IPS-18c (cell line): Measurements from ENCODE around the gene CERS6.

Experiments used
- H3K4me3 ChIP-seq: 2 replicates; pipeline ENCODE4 v1.7.0; 2013; ENCODE audit warnings: low read depth, mild to moderate bottlenecking, low read length, moderate library complexity; ENCODE audit not compliant: insufficient read depth
- H3K9me3 ChIP-seq: one replicate; pipeline ENCODE4 v1.6.1; 2013; ENCODE audit warnings: mild to moderate bottlenecking, low read length, moderate library complexity; ENCODE audit not compliant: control insufficient read depth, insufficient read depth

CERS6 gene

DNA sequence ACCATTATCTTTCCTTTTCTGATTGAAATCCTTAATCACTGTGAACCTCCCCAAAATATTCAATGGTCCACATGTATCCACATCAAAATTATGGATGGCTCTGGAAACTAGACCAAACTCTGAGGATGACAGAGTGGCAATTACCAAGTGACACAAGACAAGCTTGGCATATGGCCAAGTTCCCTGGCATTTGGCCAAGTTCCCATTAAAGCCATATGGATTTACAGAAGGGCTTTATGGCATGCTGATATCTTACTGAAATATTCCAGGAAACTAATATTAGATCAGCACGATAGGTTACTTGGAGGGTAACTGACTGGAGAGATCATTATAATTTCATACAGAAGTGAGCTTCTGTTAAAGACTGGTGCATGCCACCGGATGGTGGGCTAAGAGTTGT, 21.9 kb upstream of the CERS6 start:
- no peaks in the 10 kb centered on the region for H3K9me3 ChIP-seq
- no peak overlapping the region for H3K4me3 ChIP-seq

DNA sequence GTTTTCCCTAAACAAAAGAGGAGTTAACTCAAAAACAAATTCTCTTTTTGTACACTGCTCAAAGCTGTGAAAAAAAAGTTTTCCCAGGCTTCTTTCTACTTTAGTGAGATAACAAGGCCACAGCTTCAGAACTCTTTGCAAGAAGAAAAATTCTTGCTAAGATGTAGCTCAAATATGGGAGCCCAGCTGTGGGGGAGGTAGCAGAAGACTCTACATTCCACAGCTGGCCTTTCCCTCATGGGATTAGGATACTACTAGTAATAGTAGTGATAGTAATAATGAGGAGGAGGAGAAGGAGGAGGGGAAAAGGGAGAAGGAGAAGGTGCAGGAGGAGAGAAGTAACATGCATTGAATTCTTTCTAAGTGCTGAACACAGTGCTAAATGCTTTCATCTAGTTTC, 19.2 kb upstream of the CERS6 start:
- H3K4me3 ChIP-seq: no peak overlapping the region
- H3K9me3 ChIP-seq: no peaks in the 10 kb centered on the region

DNA sequence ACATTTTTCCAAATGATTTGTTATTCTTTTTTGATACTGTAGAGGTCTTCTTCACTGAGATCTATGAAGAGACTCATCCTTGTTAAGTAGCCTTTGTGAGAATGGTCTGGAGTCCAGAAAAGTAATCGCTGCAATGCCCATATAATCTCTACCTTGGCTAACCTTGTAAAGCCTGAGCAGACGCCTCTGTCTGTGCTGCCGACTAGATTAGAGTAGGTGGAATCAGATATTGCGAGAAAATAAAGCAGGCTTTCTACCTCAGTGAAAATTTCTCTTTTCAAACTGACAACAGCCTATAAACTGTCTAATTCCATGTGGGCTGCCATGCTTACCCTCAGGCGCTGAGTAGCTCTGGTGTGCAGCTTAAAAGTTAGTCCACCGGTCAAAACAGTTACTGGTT, 17.5 kb upstream of the CERS6 start:
- no peak overlapping the region for H3K4me3 ChIP-seq
- no peaks in the 10 kb centered on the region for H3K9me3 ChIP-seq

DNA sequence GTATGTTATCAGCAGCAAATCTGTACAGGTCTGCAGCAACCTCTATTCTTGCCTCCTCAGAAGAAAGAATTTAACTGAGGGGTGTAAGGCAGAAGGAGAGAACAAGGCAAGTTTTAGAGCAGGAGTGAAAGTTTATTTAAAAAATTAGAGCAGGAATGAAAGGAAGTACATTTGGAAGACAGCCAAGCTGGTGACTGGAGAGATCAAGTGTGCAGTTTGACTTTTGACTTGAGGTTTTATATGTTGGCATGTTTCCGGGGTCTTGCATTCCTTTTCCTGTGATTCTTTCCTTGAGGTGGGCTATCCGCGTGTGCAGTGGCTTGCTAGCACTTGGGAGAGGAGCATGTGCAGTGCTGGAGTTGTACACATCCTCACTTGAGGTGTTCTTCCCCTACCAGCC, 16.5 kb upstream of the CERS6 start:
- no peak overlapping the region for H3K4me3 ChIP-seq
- no peaks in the 10 kb centered on the region for H3K9me3 ChIP-seq

DNA sequence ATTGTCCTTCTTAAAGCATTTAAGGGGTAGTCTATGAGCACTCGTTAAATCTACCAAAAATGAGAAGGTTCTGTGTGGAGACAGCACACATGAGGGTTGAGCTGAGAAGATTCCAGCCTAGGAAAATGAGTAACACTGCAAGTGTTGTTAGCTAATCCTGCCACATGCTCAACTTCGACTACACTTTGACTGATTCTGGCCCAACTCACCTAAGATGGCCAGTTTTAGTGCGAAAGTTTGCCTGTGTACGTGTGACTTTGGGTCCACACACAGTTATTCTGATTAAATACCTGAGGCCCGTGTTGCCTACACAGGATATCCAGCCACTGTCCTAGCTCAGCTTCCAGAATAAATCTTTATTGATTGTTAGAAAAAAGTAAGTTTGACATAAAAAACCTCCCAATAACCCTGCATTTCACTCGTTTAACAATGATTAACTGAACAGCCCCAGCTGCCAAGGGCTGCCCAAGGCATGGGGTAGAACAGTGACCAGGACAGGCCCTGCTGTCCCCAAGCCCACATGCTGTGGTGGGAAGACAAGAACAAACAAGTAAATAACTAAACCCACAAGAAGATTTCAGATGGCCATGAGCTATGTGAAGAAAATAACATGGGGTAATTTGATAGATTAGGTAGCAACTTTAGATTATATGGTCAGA, 14.7 kb upstream of the CERS6 start:
- H3K9me3 ChIP-seq: no peaks in the 10 kb centered on the region
- H3K4me3 ChIP-seq: no peak overlapping the region

DNA sequence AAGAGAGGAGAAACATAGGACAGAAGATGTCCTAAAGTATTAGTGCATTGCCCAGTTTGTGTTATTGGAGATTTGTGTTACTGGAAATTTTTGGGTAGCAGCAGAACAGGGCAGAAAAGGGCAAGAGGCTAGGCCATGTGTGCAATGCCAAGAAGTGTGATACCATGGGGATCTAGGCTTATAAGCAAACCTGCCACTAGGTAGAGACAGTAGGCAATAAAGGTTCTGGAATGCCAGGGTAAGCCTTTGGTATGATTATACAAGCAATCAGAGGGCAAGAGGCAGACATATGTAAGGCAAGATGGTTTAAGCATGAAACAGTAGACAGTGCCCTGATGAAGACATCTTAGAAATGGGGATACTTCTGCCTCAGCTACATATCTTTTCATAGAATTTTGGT, 12.3 kb upstream of the CERS6 start:
- Histone ChIP-seq H3K4me3 (no peak overlapping the region), H3K9me3 (no peaks in the 10 kb centered on the region)

DNA sequence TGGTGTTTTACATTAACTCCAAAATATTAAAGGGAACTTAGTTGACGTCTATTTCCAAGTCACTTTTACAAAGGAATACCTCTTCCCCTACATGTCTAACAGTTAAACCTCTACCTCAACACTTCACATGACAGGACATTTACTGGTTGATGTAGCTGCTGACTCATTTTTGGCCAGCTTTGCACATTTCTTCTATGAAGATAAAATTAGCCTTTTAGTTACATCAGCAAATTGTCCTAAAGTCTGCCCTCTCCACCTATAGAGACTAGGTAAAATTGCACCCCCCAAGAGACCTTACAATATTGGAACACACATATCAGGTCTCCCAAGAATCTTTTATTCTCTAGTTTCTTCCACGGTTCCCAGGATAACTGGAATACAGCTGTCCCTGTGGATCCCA, 10.1 kb upstream of the CERS6 start:
- Histone ChIP-seq H3K9me3 (no peaks in the 10 kb centered on the region), H3K4me3 (no peak overlapping the region)

DNA sequence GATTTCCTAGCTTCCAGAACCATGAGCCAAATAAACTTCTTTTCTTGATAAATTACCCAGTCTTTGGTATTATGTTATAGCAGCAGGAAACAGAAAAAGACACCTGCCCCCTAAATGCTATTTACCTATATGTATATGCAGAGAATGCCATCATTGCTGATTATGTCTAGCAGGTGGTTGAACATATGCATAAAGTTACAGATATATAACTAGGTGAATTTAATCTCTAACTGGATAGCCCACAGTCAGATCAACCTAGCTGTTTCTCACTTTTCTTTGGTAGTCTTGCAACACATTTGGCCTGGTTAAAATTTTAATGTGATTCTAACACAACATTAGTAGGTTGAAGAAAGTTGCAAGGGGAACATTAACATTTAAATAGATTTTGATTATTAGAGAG, 7.1 kb upstream of the CERS6 start:
- no peak overlapping the region for H3K4me3 ChIP-seq
- no peaks in the 10 kb centered on the region for H3K9me3 ChIP-seq

DNA sequence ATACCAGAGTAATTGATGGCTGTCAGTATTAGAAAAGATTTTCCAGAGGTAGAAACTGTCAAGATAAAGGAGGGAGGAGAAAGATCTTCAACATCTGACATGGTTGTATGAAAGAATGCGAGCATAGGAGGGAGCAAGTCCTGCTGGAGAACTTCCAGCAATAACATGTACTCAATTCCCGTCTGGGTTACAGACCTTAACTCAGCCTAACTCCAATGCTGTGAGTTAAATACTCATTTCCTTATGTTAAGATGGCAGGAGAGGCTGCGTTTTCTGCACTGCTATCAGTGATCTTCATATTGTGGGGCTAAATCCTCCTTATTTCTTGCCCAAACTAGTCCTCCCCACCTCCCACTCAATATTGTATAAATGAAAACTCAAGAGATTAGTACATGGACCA, 6.7 kb upstream of the CERS6 start:
- H3K4me3 ChIP-seq: no peak overlapping the region
- no peaks in the 10 kb centered on the region for H3K9me3 ChIP-seq

DNA sequence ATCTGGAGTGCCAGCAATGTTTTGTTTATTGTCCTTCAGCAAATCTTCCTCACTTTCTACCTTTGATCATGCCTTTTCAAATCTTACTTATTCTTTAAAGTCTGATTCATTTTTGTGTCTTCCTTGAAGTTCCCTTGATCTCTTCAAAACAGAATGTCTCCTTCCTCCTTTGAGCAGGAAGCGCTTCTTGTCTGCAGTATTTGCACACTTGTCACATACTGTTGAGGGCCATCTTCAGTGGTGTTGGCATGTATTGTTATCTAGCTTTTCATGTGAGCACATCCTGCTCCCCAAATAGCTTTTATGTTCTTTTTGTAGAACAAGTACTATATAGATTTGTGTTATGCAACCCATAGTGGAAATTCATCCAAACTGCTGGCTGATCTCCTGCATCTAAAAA, 5.9 kb upstream of the CERS6 start:
- H3K4me3 ChIP-seq: no peak overlapping the region
- no peaks in the 10 kb centered on the region for H3K9me3 ChIP-seq

DNA sequence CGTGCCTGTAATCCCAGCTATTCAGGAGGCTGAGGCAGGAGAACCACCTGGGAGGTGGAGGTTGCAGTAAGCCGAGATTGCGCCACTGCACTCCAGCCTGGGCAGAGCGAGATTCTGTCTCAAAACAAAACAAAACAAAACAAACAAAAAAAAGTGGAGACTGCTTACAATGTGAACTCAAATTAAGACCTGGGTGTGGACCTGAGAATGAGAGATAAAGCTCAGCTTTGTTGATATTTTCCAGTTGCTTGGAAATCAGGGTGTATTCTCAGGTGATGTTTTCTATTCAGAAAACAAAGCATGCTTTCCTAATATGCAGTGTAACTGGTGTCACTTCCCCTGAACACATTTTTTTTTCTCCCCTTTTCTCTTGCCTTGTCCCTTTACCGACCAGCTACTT, 5.3 kb upstream of the CERS6 start:
- Histone ChIP-seq H3K4me3 (no peak overlapping the region), H3K9me3 (no peaks in the 10 kb centered on the region)

DNA sequence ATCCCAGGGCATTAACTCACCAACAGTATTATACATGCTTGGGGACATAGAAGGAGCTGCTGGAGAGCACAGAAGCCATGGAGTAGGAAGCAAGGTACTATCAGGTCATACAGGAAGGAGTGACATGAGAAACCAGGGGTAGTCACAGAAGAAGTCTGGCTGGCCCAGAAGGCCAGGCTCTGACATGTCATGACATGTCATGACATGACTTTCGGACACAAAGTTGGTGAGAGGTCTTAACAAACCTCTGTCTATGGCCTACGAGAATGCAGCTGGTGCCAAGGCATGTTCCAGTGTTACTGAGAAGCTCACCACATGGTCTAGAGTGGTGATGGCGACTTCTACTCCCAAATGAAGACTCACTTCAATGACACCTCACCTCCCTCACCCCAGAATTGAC, 3.3 kb upstream of the CERS6 start:
- Histone ChIP-seq H3K4me3 (no peak overlapping the region), H3K9me3 (no peaks in the 10 kb centered on the region)

DNA sequence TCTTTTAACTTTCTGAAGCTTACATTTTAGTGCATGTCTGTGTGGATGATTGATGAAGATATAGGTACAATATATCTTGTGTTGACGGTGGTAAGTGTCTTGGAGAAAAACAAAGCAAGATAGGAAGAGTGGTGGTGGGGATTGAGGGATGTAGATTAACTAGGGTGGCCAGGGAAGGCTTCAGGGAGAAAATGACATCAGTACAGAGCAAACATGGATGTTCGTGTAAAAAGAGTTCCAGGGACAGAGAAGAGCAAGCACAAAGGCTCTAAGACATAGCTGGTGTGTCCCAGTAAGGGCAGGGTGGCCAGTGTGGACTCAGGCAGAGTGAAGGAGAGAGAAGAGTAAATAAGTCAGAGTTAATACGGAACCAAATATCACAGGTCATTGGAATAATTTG, 2.7 kb upstream of the CERS6 start:
- Histone ChIP-seq H3K4me3 (no peak overlapping the region), H3K9me3 (no peaks in the 10 kb centered on the region)

DNA sequence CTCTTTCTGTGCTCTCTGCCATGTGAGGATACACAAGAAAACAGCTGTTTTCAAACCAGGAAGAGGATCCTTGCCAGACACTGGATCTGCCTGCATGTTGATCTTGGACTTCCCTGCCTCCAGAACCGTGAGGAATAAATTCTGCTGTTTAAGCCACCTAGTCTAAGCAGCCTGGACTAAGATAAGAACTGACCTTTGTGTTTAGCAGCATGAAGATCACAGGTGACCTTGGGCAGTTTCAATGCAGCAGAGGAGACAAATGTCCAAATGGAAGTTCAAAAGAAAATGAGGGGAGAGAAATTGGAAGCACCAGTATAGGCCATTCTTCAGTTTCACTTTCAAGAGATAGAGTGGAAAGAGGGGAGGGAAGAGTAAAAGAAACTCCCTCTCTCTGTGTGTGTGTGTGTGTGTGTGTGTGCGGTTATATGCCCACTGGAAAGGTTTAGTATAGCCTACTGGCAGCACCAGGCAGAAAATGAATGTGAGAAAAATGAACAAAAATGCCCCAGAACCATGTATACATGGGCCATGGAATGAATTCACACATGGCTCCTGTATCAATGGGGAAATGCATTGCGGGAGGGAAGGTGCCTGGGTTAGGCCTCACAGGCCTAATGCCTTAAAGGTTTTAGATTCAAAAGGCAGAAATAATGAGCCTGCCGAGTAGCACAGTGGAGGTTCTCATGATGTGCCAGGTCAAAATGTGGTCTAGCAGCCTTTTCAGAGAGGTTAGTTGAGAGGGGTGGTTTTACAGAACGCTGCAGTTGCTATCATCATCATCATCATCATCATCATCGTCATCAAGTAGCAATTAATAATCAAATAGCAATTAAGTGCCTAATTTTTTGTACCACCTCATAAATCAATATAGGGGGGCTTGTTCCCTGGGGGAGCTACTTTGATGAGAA, 1.1 kb upstream of the CERS6 start:
- no peak overlapping the region for H3K4me3 ChIP-seq
- H3K9me3 ChIP-seq: no peaks in the 10 kb centered on the region

DNA sequence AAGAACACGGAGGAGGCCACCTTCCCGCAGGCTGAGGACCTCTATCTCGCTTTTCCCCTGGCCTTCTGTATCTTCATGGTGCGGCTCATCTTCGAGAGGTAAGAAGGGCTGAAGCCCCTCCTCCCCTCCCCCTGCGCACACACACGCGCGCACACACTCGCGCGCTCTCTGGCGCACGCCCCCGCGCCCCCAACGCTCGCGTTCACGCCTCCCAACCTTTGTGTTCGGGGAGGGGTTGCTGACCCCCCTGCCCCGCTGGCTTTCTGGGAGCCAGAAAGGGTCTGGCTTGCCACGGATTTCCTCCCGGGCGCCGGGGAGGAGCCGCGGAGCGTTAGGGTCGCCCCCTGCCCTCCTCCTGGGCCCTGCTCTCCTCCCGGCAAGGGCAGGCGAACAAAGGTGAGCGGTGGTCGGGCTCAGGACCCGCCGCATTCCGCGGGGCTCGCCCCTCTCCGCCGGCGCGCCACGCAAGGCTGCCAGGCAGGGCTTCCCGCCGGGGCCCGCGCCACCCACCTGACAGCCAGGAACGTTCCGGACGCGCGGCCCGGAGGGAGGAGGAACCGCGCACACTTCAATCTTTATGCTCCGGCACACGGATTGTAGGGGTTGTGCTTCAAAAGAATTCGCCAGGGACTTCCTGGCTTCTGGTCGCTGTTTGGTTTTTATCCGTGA, 583 bp downstream of the CERS6 start:
- Histone ChIP-seq H3K4me3 (peak overlapping the region; percentile 80), H3K9me3 (no peaks in the 10 kb centered on the region)

DNA sequence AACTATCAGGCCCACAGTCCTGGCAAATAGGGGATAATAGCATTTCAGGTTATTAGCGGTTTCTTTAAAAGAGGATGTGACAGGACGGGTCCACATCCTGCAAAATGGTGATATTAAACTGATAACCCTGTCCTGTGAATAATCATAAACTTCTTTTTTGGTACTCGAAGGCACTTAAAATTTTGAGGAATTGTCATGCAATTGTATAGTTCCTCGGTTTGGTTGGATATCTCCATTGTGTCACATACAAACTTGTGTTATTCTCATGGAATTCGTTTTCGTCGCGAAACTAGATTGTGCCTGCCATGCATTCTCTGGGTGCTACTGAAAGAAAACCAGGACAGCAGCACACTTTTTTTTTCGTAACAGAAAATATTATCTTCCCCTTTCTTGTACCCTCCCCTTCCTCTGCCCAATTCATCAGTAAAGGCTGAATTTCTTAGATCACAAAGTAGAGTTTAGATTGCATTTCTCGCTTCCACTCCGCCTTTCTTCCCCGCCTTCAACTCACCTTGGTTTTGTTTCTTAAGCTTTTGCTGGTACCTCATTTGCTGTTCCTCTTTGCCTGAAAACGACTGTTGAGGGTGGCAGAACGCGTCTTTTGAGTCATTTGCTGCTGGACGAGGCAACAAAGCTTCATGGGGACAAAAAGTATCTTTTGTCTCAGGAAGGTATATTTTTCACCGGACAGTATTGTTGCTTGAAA, 1.3 kb downstream of the CERS6 start:
- Histone ChIP-seq H3K9me3 (no peaks in the 10 kb centered on the region), H3K4me3 (peak overlapping the region; percentile 80)

DNA sequence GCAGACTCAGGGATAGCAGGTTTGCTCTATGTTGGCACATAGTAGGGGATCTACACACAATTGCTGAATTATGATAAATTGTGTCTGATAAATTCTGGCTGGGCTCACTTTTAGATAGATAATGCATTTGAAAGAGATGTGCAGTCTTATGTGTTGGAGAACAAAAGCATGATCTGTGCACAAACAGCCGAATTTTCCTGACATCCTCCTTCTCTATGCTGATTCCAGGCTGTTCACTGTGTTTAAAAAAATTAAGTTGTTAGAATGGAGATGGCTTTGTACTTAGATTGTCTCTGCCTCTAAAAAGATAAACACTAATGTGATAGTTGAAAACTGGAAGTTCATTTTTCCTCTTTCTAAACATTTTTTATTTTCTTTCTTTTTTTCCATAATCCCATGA, 2.1 kb downstream of the CERS6 start:
- Histone ChIP-seq H3K9me3 (no peaks in the 10 kb centered on the region), H3K4me3 (no peak overlapping the region; the same call in 1 of the 2 replicates)

DNA sequence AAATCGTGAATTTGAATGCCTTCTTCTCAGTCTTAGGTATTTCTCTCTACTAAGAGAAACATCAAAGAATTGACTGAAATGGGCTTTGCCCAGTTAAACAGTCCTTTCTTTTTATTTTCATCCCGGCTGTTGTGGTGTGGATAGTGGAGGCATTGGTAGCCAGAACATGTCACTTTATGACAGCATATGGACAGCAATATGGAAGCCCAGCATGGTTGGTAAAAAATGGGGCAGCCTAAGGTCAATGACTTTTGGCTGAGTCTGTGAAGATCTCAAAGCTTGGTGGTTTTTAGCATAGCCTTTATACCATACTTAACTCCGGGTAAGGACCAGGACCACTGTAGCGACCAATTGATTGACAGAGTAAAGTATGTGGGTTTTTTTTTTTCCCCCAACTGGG, 3.2 kb downstream of the CERS6 start:
- no peak overlapping the region for H3K4me3 ChIP-seq

More for the DNA sequence above, 3.2 kb downstream of the CERS6 start:
- H3K9me3 ChIP-seq: no peaks in the 10 kb centered on the region
